GM12878 (cell line): ENCODE results near the gene PLEKHA7. TPM values are rescaled to one million over a fixed set of nuclear protein-coding genes. Genes with fewer than 3 reads are reported as not detected.

ENCODE experiments used
- ATF2 ChIP-seq: IDR thresholded peaks from 2 replicates; pipeline ENCODE4 v1.6.1; 2012; ENCODE audit warnings: low read length, inconsistent platforms
- BCL3 ChIP-seq: IDR thresholded peaks from 2 replicates; pipeline ENCODE4 v1.6.1; 2011; ENCODE audit warnings: borderline replicate concordance, low read depth, mild to moderate bottlenecking, moderate library complexity, low read length; ENCODE audit not compliant: insufficient read depth, poor library complexity, severe bottlenecking
- CBFB ChIP-seq: IDR thresholded peaks from 2 replicates; pipeline ENCODE4 v1.6.1; 2016; ENCODE audit warnings: antibody characterized with exemption, low read depth
- CBX5 ChIP-seq: sonication (generic); IDR thresholded peaks from 2 replicates; pipeline ENCODE4 v1.6.1; 2016; ENCODE audit warnings: low read depth, moderate library complexity, mild to moderate bottlenecking, inconsistent platforms
- CREB1 ChIP-seq: IDR thresholded peaks from 2 replicates; pipeline ENCODE4 v1.6.1; 2012; ENCODE audit warnings: low read depth, mild to moderate bottlenecking, inconsistent platforms
- HDAC6 ChIP-seq: fragments of 200-600 bp; sonication (generic); IDR thresholded peaks from one replicate; pipeline ENCODE4 v1.8.0; 2017; ENCODE audit warnings: antibody characterized with exemption; ENCODE audit not compliant: unreplicated experiment
- IKZF2 ChIP-seq, 2 experiments: fragments of 450-650 bp; IDR thresholded peaks; 2 replicates each; pipeline ENCODE4 v1.6.1; 2017; ENCODE audit warnings: mild to moderate bottlenecking in 2 of 2, moderate library complexity in 2 of 2
- MYC ChIP-seq: IDR thresholded peaks from 2 replicates; pipeline ENCODE4 v1.6.1; 2011; ENCODE audit warnings: mild to moderate bottlenecking, low read length, moderate library complexity, inconsistent platforms; ENCODE audit not compliant: insufficient read depth, insufficient replicate concordance, insufficient read length, severe bottlenecking
- RAD51 ChIP-seq: fragments of 450-650 bp; IDR thresholded peaks from 2 replicates; pipeline ENCODE4 v1.6.1; 2016; ENCODE audit warnings: moderate library complexity, mild to moderate bottlenecking, inconsistent platforms
- RB1 ChIP-seq: fragments of 450-650 bp; formaldehyde crosslinking; IDR thresholded peaks from 2 replicates; pipeline ENCODE4 v1.6.1; 2017; ENCODE audit warnings: mild to moderate bottlenecking, borderline replicate concordance
- REST ChIP-seq: IDR thresholded peaks from 2 replicates; pipeline ENCODE4 v1.6.1; 2012; ENCODE audit warnings: mild to moderate bottlenecking, low read depth, low read length
- RUNX3 ChIP-seq: IDR thresholded peaks from 2 replicates; pipeline ENCODE4 v1.6.1; 2012; ENCODE audit warnings: low read length, inconsistent platforms
- SUPT20H ChIP-seq: IDR thresholded peaks from 2 replicates; pipeline ENCODE4 v1.6.1; 2011; ENCODE audit warnings: low read depth, mild to moderate bottlenecking, low read length, moderate library complexity, borderline replicate concordance; ENCODE audit not compliant: control insufficient read depth
- ZNF207 ChIP-seq: fragments of 450-650 bp; IDR thresholded peaks from 2 replicates; pipeline ENCODE4 v1.6.1; 2014; ENCODE audit warnings: antibody characterized with exemption, mild to moderate bottlenecking, borderline replicate concordance
- polyA plus RNA-seq, 11 experiments: library from polyadenylated mRNA; depleted of rRNA in 4 of 11; unstranded in 6 of 11; stranded (reverse) in 5 of 11; fragments of >200 nt; fragmentation: Nextera tagmentation in 4 of 11; fragmentation: Illumina TruSeq in 1 of 11; extraction: Ambion mirVana in 4 of 11; extraction: Trizol in 1 of 11; gene quantifications; 1 replicate in 1 of 11; 2 replicates in 10 of 11; pipeline versions ENCODE4 v1.2.1 to v1.2.3, GENCODE V29; 2011 to 2016; ENCODE audit warnings: inconsistent platforms in 2 of 11, missing spikeins in 2 of 11, low read depth in 1 of 11
- total RNA-seq, 4 experiments: library from RNA; depleted of rRNA in 3 of 4; stranded (reverse); fragments of >200 nt in 3 of 4; fragmentation: Illumina TruSeq in 1 of 4; extraction: Trizol in 1 of 4; gene quantifications; 2 replicates each; pipeline versions ENCODE4 v1.2.1 to v1.2.3, GENCODE V29; 2013 to 2021
- TF ChIP-seq, protein P1 (sequence below): fragments of 450-650 bp; IDR thresholded peaks from 2 replicates; pipeline ENCODE4 v1.6.1; 2017; ENCODE audit warnings: mild to moderate bottlenecking, low read depth, inconsistent platforms; ENCODE audit not compliant: poor library complexity, severe bottlenecking
- TF ChIP-seq, protein P2 (sequence below): fragments of 450-650 bp; IDR thresholded peaks from 2 replicates; pipeline ENCODE4 v1.6.1; 2017; ENCODE audit warnings: mild to moderate bottlenecking, moderate library complexity

PLEKHA7 gene
- total and polyA plus RNA-seq, 10 of the 15 experiments (the other 5 are each of a cell fraction or from before 2014, with no cell fraction given), result 0.45 to 5.3 (median 2.1) TPM

DNA sequence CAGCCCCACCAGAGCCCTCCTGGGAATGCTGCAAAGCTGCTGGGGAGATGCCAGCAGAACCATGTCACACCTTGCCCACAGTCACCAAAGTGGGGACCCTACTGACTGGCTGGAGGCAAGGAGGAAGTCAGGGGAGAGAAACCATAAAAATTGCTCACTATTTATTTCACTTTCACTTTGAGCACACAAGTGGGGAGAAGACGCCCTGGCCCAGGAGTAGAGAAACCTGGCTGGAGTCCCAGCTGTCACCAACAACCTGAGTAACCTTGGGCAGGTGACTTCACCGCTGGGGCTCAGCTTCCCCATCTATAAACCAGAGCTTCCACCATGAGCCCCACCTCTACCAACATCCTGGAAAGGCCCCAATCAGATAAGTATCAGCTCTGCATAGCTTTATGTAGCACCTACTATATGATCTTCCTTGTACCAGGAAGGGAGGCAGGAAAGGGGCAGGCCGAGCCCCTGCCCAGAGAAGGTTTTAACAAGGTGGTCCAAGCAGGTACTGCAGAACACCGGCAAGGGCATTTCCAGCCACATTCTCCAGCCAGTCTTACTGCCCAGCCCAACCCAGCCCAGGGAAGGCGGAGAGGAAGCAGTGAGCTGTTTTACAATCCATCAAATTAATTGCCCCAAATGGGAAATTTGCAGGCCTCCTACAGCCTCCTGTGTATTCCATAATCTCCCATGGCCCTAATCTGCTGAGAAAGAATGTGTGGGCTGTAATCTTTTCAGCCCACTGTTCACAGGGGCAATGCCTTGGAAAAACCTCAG is 27.6 kb downstream of the PLEKHA7 start (continued):
- TF ChIP-seq ATF2 (0 out of 2 replicates have a peak, but pooled peaks have one; percentile 37), RB1 (no peak), CBFB (no peak), IKZF2 (IDR thresholded peaks at IDR 0.05) (peak; percentile 83 to 87), CBX5 (no peak), HDAC6 (no peak), REST (no peak), SUPT20H (no peak), RUNX3 (peak; percentile 68), ZNF207 (no peak), CREB1 (no peak), RAD51 (peak; percentile 51; the same call in 1 of the 2 replicates), BCL3 (no peak), MYC (no peak)
- TF ChIP-seq, protein P1, sequence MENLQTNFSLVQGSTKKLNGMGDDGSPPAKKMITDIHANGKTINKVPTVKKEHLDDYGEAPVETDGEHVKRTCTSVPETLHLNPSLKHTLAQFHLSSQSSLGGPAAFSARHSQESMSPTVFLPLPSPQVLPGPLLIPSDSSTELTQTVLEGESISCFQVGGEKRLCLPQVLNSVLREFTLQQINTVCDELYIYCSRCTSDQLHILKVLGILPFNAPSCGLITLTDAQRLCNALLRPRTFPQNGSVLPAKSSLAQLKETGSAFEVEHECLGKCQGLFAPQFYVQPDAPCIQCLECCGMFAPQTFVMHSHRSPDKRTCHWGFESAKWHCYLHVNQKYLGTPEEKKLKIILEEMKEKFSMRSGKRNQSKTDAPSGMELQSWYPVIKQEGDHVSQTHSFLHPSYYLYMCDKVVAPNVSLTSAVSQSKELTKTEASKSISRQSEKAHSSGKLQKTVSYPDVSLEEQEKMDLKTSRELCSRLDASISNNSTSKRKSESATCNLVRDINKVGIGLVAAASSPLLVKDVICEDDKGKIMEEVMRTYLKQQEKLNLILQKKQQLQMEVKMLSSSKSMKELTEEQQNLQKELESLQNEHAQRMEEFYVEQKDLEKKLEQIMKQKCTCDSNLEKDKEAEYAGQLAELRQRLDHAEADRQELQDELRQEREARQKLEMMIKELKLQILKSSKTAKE, result peak; percentile 55
- TF ChIP-seq, protein P2, sequence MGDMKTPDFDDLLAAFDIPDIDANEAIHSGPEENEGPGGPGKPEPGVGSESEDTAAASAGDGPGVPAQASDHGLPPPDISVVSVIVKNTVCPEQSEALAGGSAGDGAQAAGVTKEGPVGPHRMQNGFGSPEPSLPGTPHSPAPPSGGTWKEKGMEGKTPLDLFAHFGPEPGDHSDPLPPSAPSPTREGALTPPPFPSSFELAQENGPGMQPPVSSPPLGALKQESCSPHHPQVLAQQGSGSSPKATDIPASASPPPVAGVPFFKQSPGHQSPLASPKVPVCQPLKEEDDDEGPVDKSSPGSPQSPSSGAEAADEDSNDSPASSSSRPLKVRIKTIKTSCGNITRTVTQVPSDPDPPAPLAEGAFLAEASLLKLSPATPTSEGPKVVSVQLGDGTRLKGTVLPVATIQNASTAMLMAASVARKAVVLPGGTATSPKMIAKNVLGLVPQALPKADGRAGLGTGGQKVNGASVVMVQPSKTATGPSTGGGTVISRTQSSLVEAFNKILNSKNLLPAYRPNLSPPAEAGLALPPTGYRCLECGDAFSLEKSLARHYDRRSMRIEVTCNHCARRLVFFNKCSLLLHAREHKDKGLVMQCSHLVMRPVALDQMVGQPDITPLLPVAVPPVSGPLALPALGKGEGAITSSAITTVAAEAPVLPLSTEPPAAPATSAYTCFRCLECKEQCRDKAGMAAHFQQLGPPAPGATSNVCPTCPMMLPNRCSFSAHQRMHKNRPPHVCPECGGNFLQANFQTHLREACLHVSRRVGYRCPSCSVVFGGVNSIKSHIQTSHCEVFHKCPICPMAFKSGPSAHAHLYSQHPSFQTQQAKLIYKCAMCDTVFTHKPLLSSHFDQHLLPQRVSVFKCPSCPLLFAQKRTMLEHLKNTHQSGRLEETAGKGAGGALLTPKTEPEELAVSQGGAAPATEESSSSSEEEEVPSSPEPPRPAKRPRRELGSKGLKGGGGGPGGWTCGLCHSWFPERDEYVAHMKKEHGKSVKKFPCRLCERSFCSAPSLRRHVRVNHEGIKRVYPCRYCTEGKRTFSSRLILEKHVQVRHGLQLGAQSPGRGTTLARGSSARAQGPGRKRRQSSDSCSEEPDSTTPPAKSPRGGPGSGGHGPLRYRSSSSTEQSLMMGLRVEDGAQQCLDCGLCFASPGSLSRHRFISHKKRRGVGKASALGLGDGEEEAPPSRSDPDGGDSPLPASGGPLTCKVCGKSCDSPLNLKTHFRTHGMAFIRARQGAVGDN, result no peak
